ENCODE results near the gene KRTAP5-9. TPM values are rescaled to one million over a fixed set of nuclear protein-coding genes. Genes with fewer than 3 reads are reported as not detected.
"Not testable (repeated sequence)": the region's sequence is repeated elsewhere in the genome, so short reads cannot be mapped to it uniquely, and the experiment has no call there.

Gene KRTAP5-9
- total RNA-seq, 1 donor from 2014 or later, result not detected

- H3K4me3 ChIP-seq, result no peak overlapping the region
- no peak overlapping the region for H3K27ac ChIP-seq (replicated peaks)
- no peaks in the 10 kb centered on the region for H3K9me3 ChIP-seq (replicated peaks)
- intact Hi-C loops (cut with micrococcal nuclease), result no loop called here
- H3K4me1 ChIP-seq, result no peaks in the 10 kb centered on the region
- H3K36me3 ChIP-seq, result no peaks in the 10 kb centered on the region
- no peak for TF ChIP-seq CTCF (IDR thresholded peaks at IDR 0.05; ENCODE audit: borderline replicate concordance)
- peaks cover 20% of the 10 kb centered on the region for H3K27me3 ChIP-seq (ENCODE audit: low read depth)
- DNase-seq, result no peak
Measured at GRCh38 chr11:71537537-71537936, 10.7 kb upstream of the KRTAP5-9 start.

- H3K4me3 ChIP-seq; H3K27ac ChIP-seq (replicated peaks); H3K4me1 ChIP-seq; intact Hi-C loops (cut with micrococcal nuclease); H3K36me3 ChIP-seq; DNase-seq; H3K9me3 ChIP-seq (replicated peaks): not testable (repeated sequence)
- peaks cover 26% of the 10 kb centered on the region for H3K27me3 ChIP-seq (ENCODE audit: low read depth)
Measured at GRCh38 chr11:71537977-71538665, 10.1 kb upstream of the KRTAP5-9 start, which contains the start of gene KRTAP5-8. Gene KRTAP5-8 (plus strand): TSS chr11:71538025. CDS start chr11:71538056, 31 bp downstream.

DNA sequence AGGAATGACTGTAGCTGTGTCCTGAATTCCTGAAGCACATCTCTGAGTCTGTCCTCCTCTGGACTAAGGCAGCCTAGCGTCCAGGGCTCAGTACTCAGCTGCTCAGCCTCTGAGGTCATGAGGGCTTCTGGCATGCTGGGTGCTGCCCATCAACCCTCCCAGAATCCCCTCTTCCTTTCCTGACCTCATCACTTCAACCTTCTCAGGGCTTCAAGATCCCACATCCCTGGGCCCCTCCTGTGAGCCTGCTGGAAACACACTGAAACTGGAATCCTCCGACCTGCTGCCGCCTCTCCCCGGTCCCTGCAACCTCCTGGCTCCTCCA lies 9.6 kb upstream of the KRTAP5-9 start:
- no peaks in the 10 kb centered on the region for H3K36me3 ChIP-seq
- TF ChIP-seq CTCF (IDR thresholded peaks at IDR 0.05; ENCODE audit: borderline replicate concordance), result no peak
- no peak for DNase-seq
- no peak overlapping the region for H3K4me3 ChIP-seq
- H3K9me3 ChIP-seq (replicated peaks), result no peaks in the 10 kb centered on the region
- no peaks in the 10 kb centered on the region for H3K4me1 ChIP-seq
- intact Hi-C loops (cut with micrococcal nuclease), result no loop called here
- H3K27me3 ChIP-seq (ENCODE audit: low read depth), result peaks cover 27% of the 10 kb centered on the region
- H3K27ac ChIP-seq (replicated peaks), result no peak overlapping the region

GRCh38 chr11:71539017-71539416 lies 9.2 kb upstream of the KRTAP5-9 start:
- Histone ChIP-seq H3K4me1 (no peaks in the 10 kb centered on the region), H3K36me3 (no peaks in the 10 kb centered on the region), H3K27me3 (ENCODE audit: low read depth) (peaks cover 27% of the 10 kb centered on the region), H3K27ac (replicated peaks) (no peak overlapping the region), H3K4me3 (no peak overlapping the region), H3K9me3 (replicated peaks) (no peaks in the 10 kb centered on the region)
- DNase-seq, result no peak
- no peak for TF ChIP-seq CTCF (IDR thresholded peaks at IDR 0.05; ENCODE audit: borderline replicate concordance)
- intact Hi-C loops (cut with micrococcal nuclease), result no loop called here

DNA sequence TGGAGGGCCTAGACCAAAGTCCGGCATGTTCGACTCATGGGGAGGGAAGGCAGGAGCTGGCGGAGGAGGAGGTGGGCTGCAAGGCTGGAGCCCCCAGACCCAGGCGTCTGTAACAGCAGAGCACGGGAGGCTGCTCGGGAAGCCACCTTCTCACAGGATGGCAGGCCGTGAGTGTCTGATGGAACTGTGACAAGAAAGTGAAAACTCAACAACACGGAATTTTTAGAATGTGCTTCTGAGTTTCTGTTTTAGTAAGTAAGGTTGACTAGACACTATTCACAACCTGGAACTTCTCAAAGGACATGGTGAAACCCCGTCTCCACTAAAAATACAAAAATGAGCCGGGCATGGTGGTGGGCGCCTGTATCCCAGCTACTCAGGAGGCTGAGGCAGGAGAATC lies 8.2 kb upstream of the KRTAP5-9 start:
- peaks cover 27% of the 10 kb centered on the region for H3K27me3 ChIP-seq (ENCODE audit: low read depth)
- DNase-seq; H3K36me3 ChIP-seq; H3K9me3 ChIP-seq (replicated peaks); H3K4me1 ChIP-seq; H3K4me3 ChIP-seq; intact Hi-C loops (cut with micrococcal nuclease); H3K27ac ChIP-seq (replicated peaks): not testable (repeated sequence)

GRCh38 chr11:71540521-71541304 lies 7.5 kb upstream of the KRTAP5-9 start:
- H3K4me3 ChIP-seq; H3K36me3 ChIP-seq; intact Hi-C loops (cut with micrococcal nuclease); H3K9me3 ChIP-seq (replicated peaks); H3K4me1 ChIP-seq; H3K27ac ChIP-seq (replicated peaks); DNase-seq: not testable (repeated sequence)
- H3K27me3 ChIP-seq (ENCODE audit: low read depth), result peaks cover 27% of the 10 kb centered on the region

DNA sequence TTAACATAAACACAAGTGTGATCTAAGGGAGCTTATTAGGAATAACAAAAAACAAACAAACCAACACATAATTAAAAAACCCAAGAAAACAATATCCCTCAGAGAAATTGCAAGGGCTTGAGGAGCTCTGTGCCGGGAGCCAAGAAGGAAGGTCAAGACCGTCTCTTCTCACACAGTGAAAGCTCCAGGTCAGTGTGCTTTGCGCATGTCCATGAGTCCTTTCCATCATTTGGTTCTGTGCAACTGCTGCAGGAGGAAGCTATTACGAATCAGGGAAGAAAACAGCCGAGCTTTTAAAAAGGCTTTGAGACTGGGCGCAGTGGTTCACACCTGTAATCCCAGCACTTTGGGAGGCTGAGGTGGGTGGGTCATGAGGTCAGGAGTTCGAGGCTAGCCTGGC lies 5.8 kb upstream of the KRTAP5-9 start:
- Histone ChIP-seq H3K4me1 (no peaks in the 10 kb centered on the region), H3K36me3 (no peaks in the 10 kb centered on the region), H3K27ac (replicated peaks) (no peak overlapping the region), H3K4me3 (no peak overlapping the region), H3K27me3 (ENCODE audit: low read depth) (peaks cover 42% of the 10 kb centered on the region), H3K9me3 (replicated peaks) (no peaks in the 10 kb centered on the region)
- no peak for TF ChIP-seq CTCF (IDR thresholded peaks at IDR 0.05; ENCODE audit: borderline replicate concordance)
- intact Hi-C loops (cut with micrococcal nuclease), result no loop called here
- no peak for DNase-seq

Data from left ventricle myocardium inferior (tissue), 1 donor.